Transverse colon (tissue), 4 donors: ENCODE data around the gene SHQ1. TPM values are rescaled to one million over a fixed set of nuclear protein-coding genes. Genes with fewer than 3 reads are reported as not detected.
"Not testable (repeated sequence)": the region's sequence is repeated elsewhere in the genome, so short reads cannot be mapped to it uniquely, and the experiment has no call there.

Experiments used
- DNase-seq: peaks from one replicate; pipeline ENCODE4 v3.0.0-alpha.2; 2019
- H3K27ac ChIP-seq, 4 donors: fragments of 200-600 bp; sonication (generic); 2 replicates each; pipeline ENCODE4 v1.5.1; 2016 to 2018; ENCODE audit warnings: inconsistent platforms in 4 of 4
- H3K27me3 ChIP-seq: fragments of 200-600 bp; sonication (generic); 2 replicates; pipeline ENCODE4 v1.5.1; 2017; ENCODE audit warnings: inconsistent platforms
- H3K36me3 ChIP-seq, 4 donors: fragments of 200-600 bp; sonication (generic); 2 replicates each; pipeline ENCODE4 v1.5.1; 2017 to 2019; ENCODE audit warnings: inconsistent platforms in 4 of 4
- H3K4me1 ChIP-seq, 4 donors: fragments of 200-600 bp; sonication (generic); 2 replicates each; pipeline ENCODE4 v1.5.1; 2017 to 2020; ENCODE audit warnings: inconsistent platforms in 4 of 4
- H3K4me3 ChIP-seq, 4 donors: fragments of 200-600 bp; sonication (generic); 1 replicate in 1 of 4; 2 replicates in 3 of 4; pipeline versions ENCODE4 v1.5.1 to v1.6.1; 2017 to 2019; ENCODE audit warnings: inconsistent platforms in 4 of 4
- H3K9me3 ChIP-seq, 2 donors: fragments of 200-600 bp; sonication (generic); 2 replicates each; pipeline ENCODE4 v1.5.1; 2017 to 2019; ENCODE audit warnings: inconsistent platforms in 2 of 2
- EP300 ChIP-seq: sonication (generic); formaldehyde crosslinking; IDR thresholded peaks from one replicate; pipeline ENCODE4 v1.6.1; 2017; ENCODE audit warnings: antibody characterized with exemption, low read depth
- POLR2A ChIP-seq: fragments of 450-650 bp; IDR thresholded peaks from one replicate; pipeline ENCODE4 v1.6.1; 2016; ENCODE audit warnings: antibody characterized with exemption, mild to moderate bottlenecking, moderate library complexity
- POLR2AphosphoS5 ChIP-seq, 3 donors: sonication (generic); formaldehyde crosslinking; IDR thresholded peaks; one replicate each; pipeline ENCODE4 v1.6.1; 2016; ENCODE audit warnings: antibody characterized with exemption in 3 of 3
- WGBS, 2 donors: methylation state at CpG; one replicate each; pipeline ENCODE4 v1.1.5; 2018; ENCODE audit warnings: low coverage in 1 of 2; 5-methylcytosine and 5-hydroxymethylcytosine counted together
- in situ Hi-C, 4 donors: fragments of 200-750 bp; cut with MboI; loops; one replicate each; pipeline versions ENCODE4 v1.15.0 to v1.15.1; 2017; ENCODE audit warnings: low sequenced_read_pairs in 3 of 4, low pct_ligation_motif_present in 1 of 4, low pct_unique_long_range_greater_than_20kb in 1 of 4
- intact Hi-C: fragments of 100-400 bp; cut with DNase I; formaldehyde crosslinking; loops from one replicate; pipeline ENCODE4 v1.15.1; 2023; ENCODE audit warnings: low total_unique reads
- total RNA-seq, 4 donors: library from RNA; depleted of rRNA; stranded (reverse); fragments of >200 nt; gene quantifications; one replicate each; pipeline ENCODE4 v1.1.0, GENCODE V29; 2016
- TF ChIP-seq, protein P1 (sequence below), 5 experiments: fragments of 200-600 bp in 3 of 5; fragments of 450-650 bp in 2 of 5; sonication (generic) in 3 of 5; IDR thresholded peaks; 1 replicate in 2 of 5; 2 replicates in 3 of 5; pipeline ENCODE4 v1.5.1; 2016 to 2017; ENCODE audit warnings: antibody characterized with exemption in 5 of 5, inconsistent platforms in 3 of 5, mild to moderate bottlenecking in 2 of 5, moderate library complexity in 1 of 5

SHQ1 gene
- total RNA-seq, 4 donors from 2014 or later: 4.9 to 21.3 (median 13.1) TPM

DNA sequence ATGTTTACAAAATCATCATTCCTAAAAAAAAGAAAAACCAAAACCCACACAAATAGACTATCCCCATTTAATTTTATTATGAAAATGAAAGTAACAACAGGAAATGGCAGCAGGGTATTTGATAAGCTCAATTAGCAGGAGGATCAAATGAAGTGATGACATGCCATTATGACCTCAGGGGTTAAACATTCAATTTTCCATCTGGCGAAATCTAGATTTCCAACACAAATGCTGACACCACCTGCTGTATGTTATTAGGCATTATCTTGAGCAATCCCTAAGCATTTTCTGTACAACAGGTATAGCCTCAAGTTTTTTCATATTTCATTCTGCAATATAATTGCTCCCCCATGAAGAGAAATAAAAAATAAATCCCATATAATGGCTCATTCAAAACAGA lies 57.1 kb downstream of the SHQ1 start:
- no peak for DNase-seq
- 71 to 87% methylated on average over 1 of the region's 1 CpG for WGBS, 2 donors
- no peaks in the 10 kb centered on the region for H3K27me3 ChIP-seq
- no peaks in the 10 kb centered on the region for H3K9me3 ChIP-seq
- H3K27ac ChIP-seq: no peak overlapping the region
- no peaks in the 10 kb centered on the region for H3K36me3 ChIP-seq
- H3K4me1 ChIP-seq: no peaks in the 10 kb centered on the region
- TF ChIP-seq, protein P1, sequence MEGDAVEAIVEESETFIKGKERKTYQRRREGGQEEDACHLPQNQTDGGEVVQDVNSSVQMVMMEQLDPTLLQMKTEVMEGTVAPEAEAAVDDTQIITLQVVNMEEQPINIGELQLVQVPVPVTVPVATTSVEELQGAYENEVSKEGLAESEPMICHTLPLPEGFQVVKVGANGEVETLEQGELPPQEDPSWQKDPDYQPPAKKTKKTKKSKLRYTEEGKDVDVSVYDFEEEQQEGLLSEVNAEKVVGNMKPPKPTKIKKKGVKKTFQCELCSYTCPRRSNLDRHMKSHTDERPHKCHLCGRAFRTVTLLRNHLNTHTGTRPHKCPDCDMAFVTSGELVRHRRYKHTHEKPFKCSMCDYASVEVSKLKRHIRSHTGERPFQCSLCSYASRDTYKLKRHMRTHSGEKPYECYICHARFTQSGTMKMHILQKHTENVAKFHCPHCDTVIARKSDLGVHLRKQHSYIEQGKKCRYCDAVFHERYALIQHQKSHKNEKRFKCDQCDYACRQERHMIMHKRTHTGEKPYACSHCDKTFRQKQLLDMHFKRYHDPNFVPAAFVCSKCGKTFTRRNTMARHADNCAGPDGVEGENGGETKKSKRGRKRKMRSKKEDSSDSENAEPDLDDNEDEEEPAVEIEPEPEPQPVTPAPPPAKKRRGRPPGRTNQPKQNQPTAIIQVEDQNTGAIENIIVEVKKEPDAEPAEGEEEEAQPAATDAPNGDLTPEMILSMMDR (IDR thresholded peaks at IDR 0.05): no peak
- TF ChIP-seq POLR2AphosphoS5 (IDR thresholded peaks at IDR 0.05): no peak
- no peak for TF ChIP-seq EP300
- TF ChIP-seq POLR2A: no peak
- intact Hi-C loops (no loop called here), in situ Hi-C loops (no loop called here)
- no peak overlapping the region for H3K4me3 ChIP-seq

DNA sequence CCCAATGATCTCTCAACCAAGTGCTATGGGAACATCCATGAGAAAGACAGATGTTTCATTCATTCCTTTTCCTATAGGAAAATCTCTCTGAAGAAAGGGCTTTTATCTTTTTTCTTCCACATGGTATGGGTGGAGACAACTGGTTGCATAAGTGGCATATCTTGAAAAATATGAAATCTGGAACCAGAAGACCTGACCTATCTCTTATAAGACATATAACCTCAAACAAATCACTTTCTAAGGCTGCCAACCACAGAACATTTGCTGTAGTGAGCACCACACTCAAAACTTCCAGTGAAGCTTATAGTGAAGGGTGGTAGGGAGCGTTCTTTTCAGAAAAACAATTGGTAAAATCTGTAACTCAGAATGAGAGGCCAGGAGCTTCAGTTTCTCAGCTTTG lies 58.5 kb downstream of the SHQ1 start:
- WGBS, 2 donors: 100% methylated on average over 1 of the region's 1 CpG
- Histone ChIP-seq H3K4me3 (no peak overlapping the region), H3K27me3 (no peaks in the 10 kb centered on the region), H3K4me1 (no peaks in the 10 kb centered on the region), H3K27ac (no peak overlapping the region), H3K36me3 (no peaks in the 10 kb centered on the region), H3K9me3 (no peaks in the 10 kb centered on the region)
- TF ChIP-seq EP300: no peak
- TF ChIP-seq, protein P1 (IDR thresholded peaks at IDR 0.05): no peak
- TF ChIP-seq POLR2A: no peak
- TF ChIP-seq POLR2AphosphoS5 (IDR thresholded peaks at IDR 0.05): no peak
- intact Hi-C loops (loop anchor here (10.0 kb wide), 1 partner anchor 1955 kb away; no protein-coding TSS in a partner anchor), in situ Hi-C loops (no loop called here)
- no peak for DNase-seq

DNA sequence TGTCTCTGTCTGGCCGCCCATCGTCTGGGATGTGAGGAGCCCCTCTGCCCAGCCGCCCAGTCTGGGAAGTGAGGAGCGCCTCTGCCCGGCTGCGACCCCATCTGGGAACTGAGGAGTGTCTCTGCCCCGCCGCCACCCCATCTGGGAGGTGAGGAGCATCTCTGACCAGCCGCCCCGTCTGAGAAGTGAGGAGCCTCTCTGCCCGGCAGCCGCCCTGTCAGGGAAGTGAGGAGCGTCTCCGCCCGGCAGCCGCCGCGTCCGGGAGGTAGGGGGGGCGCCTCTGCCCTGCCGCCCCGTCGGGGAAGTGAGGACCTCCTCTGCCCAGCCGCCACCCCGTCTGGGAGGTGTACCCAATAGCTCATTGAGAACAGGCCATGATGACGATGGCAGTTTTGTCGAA lies 60.0 kb downstream of the SHQ1 start:
- in situ Hi-C loops: not testable (repeated sequence)
- WGBS, 2 donors: 99% methylated on average over 18 of the region's 27 CpGs; no CpG with 5 or more reads in 1 of the 2 donors

DNA sequence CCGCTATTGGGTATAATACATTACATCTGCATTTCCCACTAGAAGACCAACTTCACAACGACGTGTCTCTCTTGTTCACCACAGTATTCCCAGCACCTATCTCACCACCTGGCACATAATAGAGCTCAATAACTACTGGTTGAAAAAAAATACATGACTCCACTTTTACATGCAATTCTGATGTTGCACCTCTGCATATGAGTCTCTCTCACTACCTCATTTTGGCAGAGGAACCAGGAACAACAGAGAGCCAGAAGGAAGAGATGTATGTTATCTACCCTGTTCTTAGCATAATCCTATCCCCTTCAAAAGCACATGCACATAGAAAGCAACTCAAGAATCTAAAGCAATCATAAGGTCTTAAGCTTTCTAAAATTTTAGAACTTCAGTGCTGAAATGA lies 61.6 kb downstream of the SHQ1 start:
- Histone ChIP-seq H3K27ac (no peak overlapping the region), H3K4me3 (no peak overlapping the region), H3K9me3 (no peaks in the 10 kb centered on the region), H3K4me1 (no peaks in the 10 kb centered on the region), H3K27me3 (no peaks in the 10 kb centered on the region), H3K36me3 (no peaks in the 10 kb centered on the region)
- 94 to 97% methylated on average over 3 of the region's 3 CpGs for WGBS, 2 donors
- TF ChIP-seq EP300 (no peak), POLR2AphosphoS5 (IDR thresholded peaks at IDR 0.05) (no peak), POLR2A (no peak)
- TF ChIP-seq, protein P1 (IDR thresholded peaks at IDR 0.05): no peak
- in situ Hi-C loops: no loop called here
- no peak for DNase-seq
- intact Hi-C loops: loop anchor here (10.0 kb wide), 1 partner anchor 1952 kb away; no protein-coding TSS in a partner anchor

More for the DNA sequence above, 60.0 kb downstream of the SHQ1 start:
- H3K4me1 ChIP-seq, H3K36me3 ChIP-seq, H3K27me3 ChIP-seq, H3K27ac ChIP-seq, DNase-seq, H3K4me3 ChIP-seq, H3K9me3 ChIP-seq: not testable (repeated sequence)
- intact Hi-C loops: loop anchor here (10.0 kb wide), 1 partner anchor 1953 kb away; no protein-coding TSS in a partner anchor

DNA sequence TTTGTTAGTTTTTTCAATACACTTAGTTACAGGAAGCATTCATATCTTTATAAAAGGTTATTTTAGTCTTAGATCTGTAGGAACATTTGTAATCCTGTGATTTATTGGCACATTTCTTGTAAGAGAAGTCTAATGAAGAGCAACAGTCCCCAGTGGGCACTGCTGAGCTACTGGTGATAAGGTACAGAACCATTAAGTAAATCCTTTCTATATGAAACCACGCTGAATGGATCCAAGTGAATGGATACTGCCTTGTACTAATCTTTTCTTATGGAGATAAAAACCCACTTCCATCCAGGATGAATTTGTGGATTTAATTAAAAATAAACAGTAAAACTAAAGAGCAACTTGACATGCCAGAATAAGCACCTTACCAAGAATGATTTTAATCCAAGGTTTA lies 64.0 kb downstream of the SHQ1 start:
- WGBS, 2 donors: 94 to 100% methylated on average over 1 of the region's 1 CpG
- Histone ChIP-seq H3K27me3 (no peaks in the 10 kb centered on the region), H3K9me3 (no peaks in the 10 kb centered on the region), H3K36me3 (no peaks in the 10 kb centered on the region), H3K4me1 (no peaks in the 10 kb centered on the region), H3K27ac (no peak overlapping the region), H3K4me3 (no peak overlapping the region)
- intact Hi-C loops: loop anchor here (10.0 kb wide), 1 partner anchor 1949 kb away; no protein-coding TSS in a partner anchor
- in situ Hi-C loops: no loop called here
- TF ChIP-seq POLR2A: no peak
- no peak for TF ChIP-seq POLR2AphosphoS5 (IDR thresholded peaks at IDR 0.05)
- TF ChIP-seq, protein P1 (IDR thresholded peaks at IDR 0.05): no peak
- TF ChIP-seq EP300: no peak
- no peak for DNase-seq
